A673 (cell line): ENCODE data around the gene ZNF324B.

Experiments
- EZH2 ChIP-seq: fragments of 200-600 bp; sonication (generic); IDR thresholded peaks from 2 replicates; pipeline ENCODE4 v1.6.1; 2017; ENCODE audit warnings: borderline replicate concordance, low read depth, mild to moderate bottlenecking, mixed read lengths, antibody characterized with exemption, low read length; ENCODE audit not compliant: poor library complexity, severe bottlenecking
- TF ChIP-seq, protein P1 (sequence below): fragments of 300-800, 200-600 bp; sonication (generic); conservative IDR thresholded peaks from 2 replicates; pipeline ENCODE4 v1.5.1; 2017; ENCODE audit warnings: low read depth, mild to moderate bottlenecking, antibody characterized with exemption, low read length, moderate library complexity, mixed read lengths

DNA sequence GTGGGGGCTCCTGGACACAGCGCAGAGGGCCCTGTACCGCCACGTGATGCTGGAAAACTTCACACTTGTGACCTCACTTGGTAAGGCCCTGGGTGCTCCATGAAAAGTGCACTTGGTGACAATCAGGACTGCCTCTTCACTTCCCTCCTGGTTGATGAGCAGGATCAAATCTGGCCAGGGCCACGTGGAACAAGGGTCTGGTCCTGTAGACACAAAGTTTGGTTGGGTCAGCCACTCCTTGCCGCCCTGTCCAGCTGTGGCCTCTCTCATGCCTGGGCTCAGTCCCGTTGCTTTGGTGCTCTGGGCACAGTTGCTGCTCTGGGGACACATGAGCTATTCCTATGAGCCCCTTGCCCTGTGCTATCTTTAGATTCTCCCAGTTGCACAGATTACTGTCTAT lies 2.3 kb downstream of the ZNF324B start:
- TF ChIP-seq, protein P1, sequence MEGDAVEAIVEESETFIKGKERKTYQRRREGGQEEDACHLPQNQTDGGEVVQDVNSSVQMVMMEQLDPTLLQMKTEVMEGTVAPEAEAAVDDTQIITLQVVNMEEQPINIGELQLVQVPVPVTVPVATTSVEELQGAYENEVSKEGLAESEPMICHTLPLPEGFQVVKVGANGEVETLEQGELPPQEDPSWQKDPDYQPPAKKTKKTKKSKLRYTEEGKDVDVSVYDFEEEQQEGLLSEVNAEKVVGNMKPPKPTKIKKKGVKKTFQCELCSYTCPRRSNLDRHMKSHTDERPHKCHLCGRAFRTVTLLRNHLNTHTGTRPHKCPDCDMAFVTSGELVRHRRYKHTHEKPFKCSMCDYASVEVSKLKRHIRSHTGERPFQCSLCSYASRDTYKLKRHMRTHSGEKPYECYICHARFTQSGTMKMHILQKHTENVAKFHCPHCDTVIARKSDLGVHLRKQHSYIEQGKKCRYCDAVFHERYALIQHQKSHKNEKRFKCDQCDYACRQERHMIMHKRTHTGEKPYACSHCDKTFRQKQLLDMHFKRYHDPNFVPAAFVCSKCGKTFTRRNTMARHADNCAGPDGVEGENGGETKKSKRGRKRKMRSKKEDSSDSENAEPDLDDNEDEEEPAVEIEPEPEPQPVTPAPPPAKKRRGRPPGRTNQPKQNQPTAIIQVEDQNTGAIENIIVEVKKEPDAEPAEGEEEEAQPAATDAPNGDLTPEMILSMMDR, result no peak
- TF ChIP-seq EZH2, result no peak
